Thymus (tissue), 11 donors: ENCODE measurements around the gene ZMYND10. TPM values are rescaled to one million over a fixed set of nuclear protein-coding genes. Genes with fewer than 3 reads are reported as not detected.

Source experiments
- DNase-seq, 9 donors: peaks; one replicate each; pipeline ENCODE4 v3.0.0-alpha.2; 2013; ENCODE audit warnings: low spot score in 9 of 9, low read depth in 6 of 9, missing footprints in 1 of 9
- H3K27ac ChIP-seq, 2 donors: one replicate each; pipeline ENCODE4 v1.5.1; 2013; ENCODE audit warnings: control low read depth in 1 of 2, low read depth in 1 of 2, low read length in 1 of 2, mild to moderate bottlenecking in 1 of 2, moderate library complexity in 1 of 2
- H3K27me3 ChIP-seq, 2 donors: one replicate each; pipeline ENCODE4 v1.5.1; 2013; ENCODE audit warnings: low read length in 1 of 2; ENCODE audit not compliant: control insufficient read depth in 2 of 2, insufficient read depth in 1 of 2
- H3K36me3 ChIP-seq, 2 donors: one replicate each; pipeline ENCODE4 v1.5.1; 2013; ENCODE audit warnings: low read length in 1 of 2, mild to moderate bottlenecking in 1 of 2, moderate library complexity in 1 of 2; ENCODE audit not compliant: control insufficient read depth in 2 of 2, insufficient read depth in 2 of 2
- H3K4me1 ChIP-seq, 2 donors: one replicate each; pipeline ENCODE4 v1.5.1; 2013; ENCODE audit warnings: low read length in 2 of 2; ENCODE audit not compliant: control insufficient read depth in 2 of 2, insufficient read depth in 2 of 2
- H3K4me3 ChIP-seq, 2 donors: one replicate each; pipeline ENCODE4 v1.5.1; 2013; ENCODE audit warnings: low read length in 2 of 2, control low read depth in 1 of 2, mild to moderate bottlenecking in 1 of 2
- H3K9me3 ChIP-seq, 2 donors: one replicate each; pipeline ENCODE4 v1.5.1; 2013; ENCODE audit warnings: low read length in 1 of 2, mild to moderate bottlenecking in 1 of 2; ENCODE audit not compliant: control insufficient read depth in 2 of 2, insufficient read depth in 1 of 2
- WGBS: extraction: QIAGEN DNeasy Blood & Tissue Kit; methylation state at CpG from one replicate; pipeline ENCODE4 v1.1.7; 2013; 5-methylcytosine and 5-hydroxymethylcytosine counted together
- polyA plus RNA-seq: library from polyadenylated mRNA; stranded (reverse); fragments of 200-250 nt; gene quantifications from one replicate; pipeline ENCODE4 v1.2.3, GENCODE V29; 2013
- total RNA-seq: library from RNA; stranded (reverse); fragments of 120-200 nt; gene quantifications from one replicate; pipeline ENCODE4 v1.2.4, GENCODE V29; 2013
- donor health status: healthy.

The ZMYND10 gene
- total and polyA plus RNA-seq, 2 donors = 0.66 to 5.5 TPM

DNA sequence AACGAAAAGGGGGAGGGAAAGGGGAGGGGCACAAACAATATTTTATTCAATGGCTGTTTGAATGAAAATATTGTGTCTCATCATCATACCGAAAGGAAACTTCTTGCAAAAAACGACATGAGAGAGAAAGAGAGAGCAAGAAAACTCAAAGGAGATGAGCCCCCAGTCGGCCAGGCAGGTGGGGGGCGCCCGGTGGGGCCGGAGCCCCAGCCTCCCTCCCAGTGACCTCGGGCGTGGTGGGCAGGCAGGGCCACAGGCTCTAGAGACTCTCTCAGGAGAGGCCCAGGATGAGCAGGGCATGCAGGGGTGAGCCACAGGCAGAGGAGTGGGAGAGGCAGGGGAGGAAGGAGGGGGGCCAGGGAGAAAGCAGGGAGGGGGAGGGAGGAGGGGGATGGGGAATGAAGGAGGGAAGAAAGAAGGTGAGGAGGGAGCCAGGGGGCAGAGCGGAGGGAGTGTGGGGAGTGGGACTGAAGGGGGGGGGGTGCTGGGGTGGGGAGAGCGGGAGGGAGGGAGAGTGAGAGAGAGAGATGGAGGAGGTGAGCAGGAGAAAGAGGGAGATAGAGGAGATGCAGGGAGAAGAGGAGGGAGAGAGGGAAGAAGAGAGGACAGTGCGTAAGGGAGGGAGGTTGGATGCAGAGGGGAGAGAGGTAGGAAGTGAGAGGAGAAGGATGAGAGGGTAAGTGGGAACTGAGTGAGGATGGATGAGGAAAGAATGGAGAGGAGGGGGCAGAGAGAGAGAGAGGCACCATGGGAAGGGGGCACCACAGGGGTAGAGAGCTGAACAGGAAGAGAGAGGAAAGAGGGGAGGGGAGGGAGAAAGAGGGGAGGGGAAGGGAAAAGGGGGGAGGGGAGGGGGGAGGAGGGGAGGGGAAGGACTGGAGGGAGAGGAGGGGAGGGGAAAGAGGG is 27.9 kb upstream of the ZMYND10 start:
- Histone ChIP-seq H3K4me1 (peaks cover 3 to 20% of the 10 kb centered on the region in 2 donors), H3K27ac (no peak overlapping the region)
- 74% methylated on average over 12 of the region's 12 CpGs for WGBS

DNA sequence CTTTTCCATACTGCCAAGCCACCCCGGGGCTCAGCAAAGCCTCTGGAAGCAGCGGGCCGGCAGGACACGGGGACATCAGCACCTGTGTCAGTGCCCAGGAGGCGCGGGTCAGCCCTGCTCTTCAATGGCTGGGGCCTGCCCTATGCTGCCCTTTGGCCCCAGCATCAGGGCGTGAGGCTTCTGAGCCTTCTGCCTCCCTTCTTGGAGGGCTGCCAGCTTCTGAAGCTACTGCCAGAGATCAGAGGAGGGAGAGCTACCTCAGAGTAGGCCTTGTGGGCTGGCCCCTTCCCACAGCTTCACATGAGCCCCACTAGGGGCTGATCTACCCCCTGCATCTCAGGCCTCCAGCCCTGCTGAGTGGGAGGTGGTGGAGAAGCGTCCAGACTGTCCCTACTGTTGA is 26.8 kb upstream of the ZMYND10 start:
- 67% methylated on average over 8 of the region's 8 CpGs for WGBS
- H3K27me3 ChIP-seq = peaks cover 0 to 4% of the 10 kb centered on the region in 2 donors
- H3K36me3 ChIP-seq = no peaks in the 10 kb centered on the region
- DNase-seq = peak in 5 of 9 donors; percentile 17 to 69 (median 37)
- peak overlapping the region in 1 of 2 donors; percentile 55 for H3K27ac ChIP-seq
- H3K4me3 ChIP-seq = no peak overlapping the region
- no peaks in the 10 kb centered on the region for H3K9me3 ChIP-seq
- H3K4me1 ChIP-seq = peaks cover 3 to 20% of the 10 kb centered on the region in 2 donors

More for the DNA sequence above, 27.9 kb upstream of the ZMYND10 start:
- DNase-seq = no peak
- H3K36me3 ChIP-seq = no peaks in the 10 kb centered on the region
- no peaks in the 10 kb centered on the region for H3K9me3 ChIP-seq
- peaks cover 0 to 4% of the 10 kb centered on the region in 2 donors for H3K27me3 ChIP-seq
- H3K4me3 ChIP-seq = no peak overlapping the region

GRCh38 chr3:50371133-50371685 is 25.7 kb upstream of the ZMYND10 start:
- H3K27ac ChIP-seq = no peak overlapping the region
- H3K9me3 ChIP-seq = no peaks in the 10 kb centered on the region
- 96% methylated on average over 3 of the region's 3 CpGs for WGBS
- DNase-seq = no peak
- H3K27me3 ChIP-seq = peaks cover 0 to 4% of the 10 kb centered on the region in 2 donors
- H3K4me1 ChIP-seq = peaks cover 3 to 21% of the 10 kb centered on the region in 2 donors
- H3K4me3 ChIP-seq = no peak overlapping the region
- H3K36me3 ChIP-seq = no peaks in the 10 kb centered on the region

DNA sequence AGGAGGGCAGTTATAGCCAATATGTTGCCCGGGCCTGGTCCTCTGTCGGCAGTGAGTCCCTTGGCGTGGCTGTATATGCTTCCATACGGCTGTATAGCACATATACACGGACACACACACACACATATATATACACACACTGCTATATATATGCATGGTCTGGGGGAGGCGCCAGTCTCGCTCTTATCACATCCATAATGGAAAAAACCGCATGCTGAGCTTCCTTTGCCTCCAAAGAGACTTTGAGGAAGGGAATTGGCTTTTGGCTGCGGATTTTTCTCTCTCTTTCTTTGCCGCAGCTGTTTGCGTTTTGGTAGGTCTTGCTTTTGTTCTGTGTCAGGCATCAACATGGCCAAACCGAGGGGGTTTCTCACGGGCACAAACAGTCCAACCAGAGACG is 25.1 kb upstream of the ZMYND10 start:
- no peaks in the 10 kb centered on the region for H3K36me3 ChIP-seq
- H3K27me3 ChIP-seq = peaks cover 0 to 4% of the 10 kb centered on the region in 2 donors
- H3K27ac ChIP-seq = no peak overlapping the region
- no peaks in the 10 kb centered on the region for H3K9me3 ChIP-seq
- 85% methylated on average over 14 of the region's 14 CpGs for WGBS
- no peak overlapping the region for H3K4me3 ChIP-seq
- DNase-seq = no peak
- peaks cover 7 to 26% of the 10 kb centered on the region in 2 donors for H3K4me1 ChIP-seq

GRCh38 chr3:50369012-50369670 is 23.6 kb upstream of the ZMYND10 start:
- Histone ChIP-seq H3K27ac (no peak overlapping the region), H3K36me3 (no peaks in the 10 kb centered on the region), H3K4me3 (no peak overlapping the region), H3K9me3 (no peaks in the 10 kb centered on the region), H3K4me1 (peaks cover 13 to 35% of the 10 kb centered on the region in 2 donors), H3K27me3 (peaks cover 0 to 4% of the 10 kb centered on the region in 2 donors)
- 93% methylated on average over 9 of the region's 9 CpGs for WGBS
- no peak for DNase-seq

DNA sequence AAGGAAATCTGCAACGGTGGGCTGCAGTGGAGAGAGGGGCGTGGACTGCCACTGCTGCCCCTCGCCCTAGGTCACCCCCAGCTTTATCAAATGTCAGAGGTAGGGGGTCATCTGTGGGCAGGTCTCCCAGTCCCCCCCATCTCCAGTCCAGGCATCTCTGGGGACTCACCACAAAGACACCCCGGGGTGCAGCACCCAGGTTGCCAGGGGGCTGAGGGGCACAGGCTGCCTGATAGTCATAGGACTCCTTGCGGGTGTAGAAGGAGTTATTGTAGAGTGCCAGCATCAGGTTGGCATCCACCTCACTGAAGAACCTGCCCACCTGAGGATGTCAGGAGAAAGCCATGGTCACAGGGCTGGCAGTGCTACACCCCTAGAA is 20.3 kb upstream of the ZMYND10 start:
- Histone ChIP-seq H3K27ac (peak overlapping the region in 1 of 2 donors; percentile 95), H3K9me3 (no peaks in the 10 kb centered on the region), H3K36me3 (no peaks in the 10 kb centered on the region), H3K4me1 (peaks cover 11 to 18% of the 10 kb centered on the region in 2 donors), H3K27me3 (peaks cover 0 to 4% of the 10 kb centered on the region in 2 donors), H3K4me3 (peak overlapping the region; percentile 51 to 62)
- no peak for DNase-seq
- WGBS = 78% methylated on average over 5 of the region's 5 CpGs

- H3K36me3 ChIP-seq = no peaks in the 10 kb centered on the region
- DNase-seq = peak; percentile 80 to 96 (median 89)
- H3K27ac ChIP-seq = peak overlapping the region; percentile 92 to 95
- peaks cover 0 to 4% of the 10 kb centered on the region in 2 donors for H3K27me3 ChIP-seq
- H3K4me3 ChIP-seq = peak overlapping the region; percentile 51 to 62
- WGBS = 4% methylated on average over 53 of the region's 53 CpGs
- H3K4me1 ChIP-seq = peaks cover 11 to 18% of the 10 kb centered on the region in 2 donors
- no peaks in the 10 kb centered on the region for H3K9me3 ChIP-seq
These were observed 19.7 kb upstream of the ZMYND10 start for GRCh38 chr3:50365080-50365841.

DNA sequence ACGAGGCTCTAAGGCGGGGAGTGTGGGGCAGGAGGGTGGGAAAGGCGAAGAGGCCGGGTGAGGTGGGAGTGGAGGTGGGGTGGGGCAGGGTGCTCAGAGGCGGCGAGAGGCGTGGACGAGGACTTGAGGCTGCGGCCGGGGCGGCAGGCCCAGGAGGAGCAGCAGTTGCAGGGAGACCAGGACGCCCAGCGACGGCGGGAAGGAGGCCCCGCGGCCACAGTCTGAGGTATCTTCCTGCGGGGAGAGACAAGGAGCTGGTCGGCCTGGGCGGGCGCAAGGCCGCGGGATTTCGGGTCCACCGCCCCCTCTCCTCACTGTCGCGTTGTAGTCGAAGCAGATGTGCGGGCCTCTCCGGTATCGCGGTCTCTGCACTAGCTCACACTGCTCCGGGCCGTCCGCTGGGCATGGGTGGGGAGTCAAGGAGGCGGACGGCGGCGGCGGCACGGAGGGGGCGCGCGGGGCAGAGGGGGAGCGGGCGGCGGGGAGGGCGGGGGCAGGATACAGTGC is 19.1 kb upstream of the ZMYND10 start:
- Histone ChIP-seq H3K27me3 (peaks cover 0 to 4% of the 10 kb centered on the region in 2 donors), H3K9me3 (no peaks in the 10 kb centered on the region), H3K4me1 (peaks cover 11 to 24% of the 10 kb centered on the region in 2 donors), H3K4me3 (peak overlapping the region; percentile 51 to 62), H3K27ac (no peak overlapping the region), H3K36me3 (no peaks in the 10 kb centered on the region)
- no peak for DNase-seq
- WGBS = 22% methylated on average over 48 of the region's 48 CpGs
